Suprapubic skin (tissue), 4 donors: Measurements from ENCODE around the gene EFCAB12. TPM values are rescaled to one million over a fixed set of nuclear protein-coding genes. Genes with fewer than 3 reads are reported as not detected.
A peak's percentile ranks its signal among the peaks of the same experiment; 100 is the strongest.

ENCODE experiments used
- DNase-seq, 2 donors: peaks; one replicate each; pipeline ENCODE4 v3.0.0-alpha.2; 2019; ENCODE audit warnings: low spot score in 2 of 2
- H3K27ac ChIP-seq: fragments of 200-600 bp; sonication (generic); one replicate; pipeline ENCODE4 v1.5.1; 2019
- H3K27me3 ChIP-seq: fragments of 200-600 bp; sonication (generic); one replicate; pipeline ENCODE4 v1.5.1; 2019
- H3K36me3 ChIP-seq: fragments of 200-600 bp; sonication (generic); one replicate; pipeline ENCODE4 v1.5.1; 2019
- H3K4me1 ChIP-seq: fragments of 200-600 bp; sonication (generic); one replicate; pipeline ENCODE4 v1.5.1; 2019
- H3K4me3 ChIP-seq: fragments of 200-600 bp; sonication (generic); one replicate; pipeline ENCODE4 v1.5.1; 2019; ENCODE audit warnings: mild to moderate bottlenecking
- H3K9me3 ChIP-seq: fragments of 200-600 bp; sonication (generic); one replicate; pipeline ENCODE4 v1.5.1; 2019
- EP300 ChIP-seq: sonication (generic); formaldehyde crosslinking; IDR thresholded peaks from one replicate; pipeline ENCODE4 v1.6.1; 2017; ENCODE audit warnings: antibody characterized with exemption
- POLR2A ChIP-seq, 2 donors: fragments of 450-650 bp; IDR thresholded peaks; one replicate each; pipeline ENCODE4 v1.6.1; 2017; ENCODE audit warnings: antibody characterized with exemption in 2 of 2, mild to moderate bottlenecking in 2 of 2, moderate library complexity in 2 of 2
- POLR2AphosphoS5 ChIP-seq, 3 donors: sonication (generic); formaldehyde crosslinking; IDR thresholded peaks; one replicate each; pipeline ENCODE4 v1.6.1; 2017; ENCODE audit warnings: antibody characterized with exemption in 3 of 3
- WGBS: methylation state at CpG from one replicate; pipeline ENCODE4 v1.1.5; 2018; 5-methylcytosine and 5-hydroxymethylcytosine counted together
- total RNA-seq, 4 donors: library from RNA; depleted of rRNA; stranded (reverse); fragments of >200 nt; gene quantifications; one replicate each; pipeline ENCODE4 v1.1.0, GENCODE V29; 2016
- TF ChIP-seq, protein P1 (sequence below), 2 donors: fragments of 200-600 bp in 1 of 2; fragments of 450-650 bp in 1 of 2; sonication (generic) in 1 of 2; IDR thresholded peaks; one replicate each; pipeline ENCODE4 v1.5.1; 2016 to 2019; ENCODE audit warnings: antibody characterized with exemption in 2 of 2, mild to moderate bottlenecking in 1 of 2, moderate library complexity in 1 of 2

Gene EFCAB12
- total RNA-seq, 4 donors from 2014 or later, result 0.13 to 1.1 (median 0.23) TPM; not detected in 1

GRCh38 chr3:129375099-129375498 is 53.3 kb downstream of the EFCAB12 start:
- Histone ChIP-seq H3K27me3 (no peaks in the 10 kb centered on the region), H3K36me3 (no peaks in the 10 kb centered on the region), H3K27ac (no peak overlapping the region), H3K9me3 (no peaks in the 10 kb centered on the region), H3K4me1 (no peaks in the 10 kb centered on the region), H3K4me3 (no peak overlapping the region)
- DNase-seq, result no peak
- 82% methylated on average over 5 of the region's 5 CpGs for WGBS
- TF ChIP-seq EP300 (no peak), POLR2AphosphoS5 (IDR thresholded peaks at IDR 0.05) (no peak), POLR2A (IDR thresholded peaks at IDR 0.05) (no peak)
- TF ChIP-seq, protein P1, sequence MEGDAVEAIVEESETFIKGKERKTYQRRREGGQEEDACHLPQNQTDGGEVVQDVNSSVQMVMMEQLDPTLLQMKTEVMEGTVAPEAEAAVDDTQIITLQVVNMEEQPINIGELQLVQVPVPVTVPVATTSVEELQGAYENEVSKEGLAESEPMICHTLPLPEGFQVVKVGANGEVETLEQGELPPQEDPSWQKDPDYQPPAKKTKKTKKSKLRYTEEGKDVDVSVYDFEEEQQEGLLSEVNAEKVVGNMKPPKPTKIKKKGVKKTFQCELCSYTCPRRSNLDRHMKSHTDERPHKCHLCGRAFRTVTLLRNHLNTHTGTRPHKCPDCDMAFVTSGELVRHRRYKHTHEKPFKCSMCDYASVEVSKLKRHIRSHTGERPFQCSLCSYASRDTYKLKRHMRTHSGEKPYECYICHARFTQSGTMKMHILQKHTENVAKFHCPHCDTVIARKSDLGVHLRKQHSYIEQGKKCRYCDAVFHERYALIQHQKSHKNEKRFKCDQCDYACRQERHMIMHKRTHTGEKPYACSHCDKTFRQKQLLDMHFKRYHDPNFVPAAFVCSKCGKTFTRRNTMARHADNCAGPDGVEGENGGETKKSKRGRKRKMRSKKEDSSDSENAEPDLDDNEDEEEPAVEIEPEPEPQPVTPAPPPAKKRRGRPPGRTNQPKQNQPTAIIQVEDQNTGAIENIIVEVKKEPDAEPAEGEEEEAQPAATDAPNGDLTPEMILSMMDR (IDR thresholded peaks at IDR 0.05), result no peak

DNA sequence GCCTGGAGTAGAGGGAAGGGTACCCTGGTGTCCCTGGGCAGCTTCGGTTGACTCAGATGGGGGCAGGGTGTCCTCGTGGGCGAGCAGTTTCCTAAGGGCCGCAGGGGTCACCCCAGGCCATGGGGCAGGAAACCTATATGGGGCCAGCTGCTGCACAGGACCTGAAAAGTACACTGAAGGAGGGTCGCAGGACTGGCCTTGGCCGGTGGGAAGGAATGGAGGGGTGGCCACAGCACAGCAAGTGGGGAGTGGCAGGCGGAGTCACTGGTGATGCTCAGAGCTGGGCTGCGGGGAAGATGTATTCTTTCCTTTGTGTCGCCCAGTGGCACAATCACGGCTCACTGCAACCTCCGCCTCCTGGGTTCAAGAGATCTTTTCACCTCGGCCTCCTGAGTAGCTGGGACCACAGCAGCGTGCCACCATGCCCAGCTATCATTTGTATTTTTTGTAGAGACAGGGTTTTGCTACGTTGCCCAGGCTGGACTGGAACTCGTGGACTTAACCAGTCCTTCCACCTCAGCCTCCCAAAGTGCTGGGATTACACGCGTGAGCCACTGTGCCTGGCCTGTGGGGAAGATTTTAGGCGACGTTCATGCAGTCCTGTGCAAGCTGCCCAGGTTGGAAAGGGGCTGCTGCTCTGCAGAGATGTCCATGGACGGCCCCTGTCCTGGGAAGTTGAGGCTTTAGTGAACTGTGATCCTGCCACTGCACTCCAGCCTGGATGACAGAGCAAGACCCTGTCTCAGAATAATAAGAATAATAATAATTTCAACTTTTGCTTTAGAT is 57.2 kb downstream of the EFCAB12 start:
- Histone ChIP-seq H3K27me3 (no peaks in the 10 kb centered on the region), H3K4me3 (no peak overlapping the region), H3K27ac (no peak overlapping the region), H3K9me3 (no peaks in the 10 kb centered on the region), H3K4me1 (no peaks in the 10 kb centered on the region), H3K36me3 (no peaks in the 10 kb centered on the region)
- TF ChIP-seq POLR2A (IDR thresholded peaks at IDR 0.05), result no peak
- no peak for TF ChIP-seq POLR2AphosphoS5 (IDR thresholded peaks at IDR 0.05)
- TF ChIP-seq, protein P1 (IDR thresholded peaks at IDR 0.05), result no peak
- TF ChIP-seq EP300, result no peak
- no peak for DNase-seq
- 78% methylated on average over 20 of the region's 20 CpGs for WGBS

GRCh38 chr3:129370248-129370964 is 58.0 kb downstream of the EFCAB12 start:
- TF ChIP-seq POLR2AphosphoS5 (IDR thresholded peaks at IDR 0.05) (no peak), POLR2A (IDR thresholded peaks at IDR 0.05) (no peak)
- Histone ChIP-seq H3K27ac (no peak overlapping the region), H3K36me3 (no peaks in the 10 kb centered on the region), H3K9me3 (no peaks in the 10 kb centered on the region), H3K4me3 (no peak overlapping the region), H3K27me3 (no peaks in the 10 kb centered on the region), H3K4me1 (no peaks in the 10 kb centered on the region)
- WGBS, result 90% methylated on average over 5 of the region's 5 CpGs
- no peak for DNase-seq

GRCh38 chr3:129369711-129370110 is 58.7 kb downstream of the EFCAB12 start:
- TF ChIP-seq POLR2A (IDR thresholded peaks at IDR 0.05), result no peak
- TF ChIP-seq POLR2AphosphoS5 (IDR thresholded peaks at IDR 0.05), result no peak
- TF ChIP-seq EP300, result no peak
- TF ChIP-seq, protein P1 (IDR thresholded peaks at IDR 0.05), result peak in 1 of 2 donors; percentile 4
- H3K27me3 ChIP-seq, result no peaks in the 10 kb centered on the region
- no peak for DNase-seq
- H3K4me1 ChIP-seq, result no peaks in the 10 kb centered on the region
- H3K27ac ChIP-seq, result no peak overlapping the region
- no peaks in the 10 kb centered on the region for H3K9me3 ChIP-seq
- H3K4me3 ChIP-seq, result no peak overlapping the region
- WGBS, result 92% methylated on average over 5 of the region's 5 CpGs
- no peaks in the 10 kb centered on the region for H3K36me3 ChIP-seq

- WGBS, result 73% methylated on average over 5 of the region's 5 CpGs
- Histone ChIP-seq H3K27me3 (no peaks in the 10 kb centered on the region), H3K4me3 (no peak overlapping the region), H3K27ac (no peak overlapping the region), H3K36me3 (no peaks in the 10 kb centered on the region), H3K9me3 (no peaks in the 10 kb centered on the region), H3K4me1 (no peaks in the 10 kb centered on the region)
- DNase-seq, result no peak
- TF ChIP-seq POLR2AphosphoS5 (IDR thresholded peaks at IDR 0.05) (no peak), EP300 (no peak), POLR2A (IDR thresholded peaks at IDR 0.05) (no peak)
- TF ChIP-seq, protein P1 (IDR thresholded peaks at IDR 0.05), result no peak
Observed at GRCh38 chr3:129367821-129368220, 60.6 kb downstream of the EFCAB12 start.
